Right renal cortex interstitium (tissue), 3 donors: Measurements from ENCODE around the gene CDKN2AIPNL. TPM values are rescaled to one million over a fixed set of nuclear protein-coding genes. Genes with fewer than 3 reads are reported as not detected.

ENCODE experiments used
- DNase-seq, 3 donors: peaks; one replicate each; pipeline ENCODE4 v3.0.0-alpha.2; 2013; ENCODE audit warnings: low read depth in 3 of 3, low spot score in 2 of 3
- polyA plus RNA-seq, 3 donors: library from polyadenylated mRNA; unstranded; fragments of 120-200 nt; gene quantifications; one replicate each; pipeline ENCODE4 v1.2.1, GENCODE V29; 2013; ENCODE audit not compliant: insufficient read length in 3 of 3

Gene CDKN2AIPNL, protein sequence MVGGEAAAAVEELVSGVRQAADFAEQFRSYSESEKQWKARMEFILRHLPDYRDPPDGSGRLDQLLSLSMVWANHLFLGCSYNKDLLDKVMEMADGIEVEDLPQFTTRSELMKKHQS
- polyA plus RNA-seq = 10 to 100 TPM; 30.6 to 32.8 (median 32.0) TPM

DNA sequence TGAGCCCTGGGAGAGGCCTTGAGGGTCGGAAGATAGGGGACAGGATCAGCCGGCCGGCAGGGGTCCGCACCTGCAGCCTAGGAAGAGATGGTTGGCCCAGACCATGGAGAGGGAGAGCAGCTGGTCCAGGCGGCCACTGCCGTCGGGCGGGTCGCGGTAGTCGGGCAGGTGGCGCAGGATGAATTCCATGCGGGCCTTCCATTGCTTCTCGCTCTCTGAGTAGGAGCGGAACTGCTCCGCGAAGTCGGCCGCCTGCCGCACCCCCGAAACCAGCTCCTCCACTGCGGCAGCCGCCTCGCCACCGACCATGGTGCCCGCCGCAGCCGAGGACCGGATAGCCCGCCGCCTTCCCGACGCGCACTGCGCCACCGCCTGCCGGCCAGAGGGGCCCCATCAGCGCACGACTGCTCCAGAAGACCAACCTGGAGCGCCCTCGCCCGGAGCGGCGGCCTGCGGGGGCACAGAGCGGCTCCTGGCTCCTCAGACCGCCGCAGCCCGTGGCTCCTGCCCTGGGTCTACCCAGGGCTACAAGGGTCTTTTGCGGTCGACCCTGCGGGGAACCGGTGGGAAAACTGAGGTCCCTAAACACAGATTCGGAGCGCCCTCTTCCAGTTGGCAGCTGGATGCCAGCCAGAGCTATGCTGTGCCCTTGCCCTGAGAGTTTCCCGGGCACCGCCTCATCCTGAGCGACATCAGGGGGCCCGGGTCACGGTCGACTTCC, at the start of gene CDKN2AIPNL:
TSS of gene CDKN2AIPNL (minus strand) at position 336 of the 721 bp plus-strand sequence. CDS start at position 309, 27 bp downstream.
- DNase-seq = peak; percentile 58 to 74 (median 66)

DNA sequence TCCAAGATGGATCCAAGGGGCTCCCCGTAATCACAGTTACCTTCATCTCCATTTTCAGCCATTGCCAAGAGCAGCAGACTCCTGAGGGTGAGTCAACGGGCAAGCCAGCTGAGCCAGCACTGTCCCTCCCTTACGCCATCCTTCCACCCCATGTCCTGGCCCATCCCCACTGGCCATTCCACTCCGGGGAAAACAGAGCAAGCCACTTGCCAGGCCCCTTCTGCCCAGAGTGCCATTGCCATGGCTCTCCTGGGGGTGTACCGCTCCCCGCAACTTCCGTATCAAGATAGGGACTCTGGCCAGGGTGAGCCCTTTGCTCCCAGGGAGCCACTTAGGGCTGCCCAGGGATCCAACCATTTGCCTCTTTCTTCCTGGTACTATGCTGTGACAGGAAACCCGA, 48.9 kb upstream of the CDKN2AIPNL start:
- DNase-seq = no peak

DNA sequence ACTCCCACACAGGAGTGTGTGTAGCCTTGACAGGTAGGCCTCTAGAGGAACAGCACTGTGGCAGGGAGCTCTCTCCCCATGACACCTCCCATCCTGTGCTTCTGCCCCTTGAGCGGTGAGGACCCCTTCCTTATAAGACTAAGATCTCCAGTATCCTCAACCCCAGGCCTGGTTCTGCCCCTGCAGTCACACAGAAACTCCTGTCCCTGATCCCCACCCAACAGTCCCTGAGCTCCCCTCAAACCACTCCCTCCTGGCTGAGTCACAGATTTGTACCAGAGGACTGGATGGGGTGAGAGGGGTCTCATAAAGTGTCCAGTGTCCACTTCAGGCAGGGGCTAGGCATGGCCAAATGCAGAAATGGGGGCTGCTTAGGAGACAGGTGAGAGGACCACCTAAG, 47.8 kb upstream of the CDKN2AIPNL start:
- no peak for DNase-seq

GRCh38 chr5:134459010-134459403, 47.3 kb upstream of the CDKN2AIPNL start:
- no peak for DNase-seq

DNA sequence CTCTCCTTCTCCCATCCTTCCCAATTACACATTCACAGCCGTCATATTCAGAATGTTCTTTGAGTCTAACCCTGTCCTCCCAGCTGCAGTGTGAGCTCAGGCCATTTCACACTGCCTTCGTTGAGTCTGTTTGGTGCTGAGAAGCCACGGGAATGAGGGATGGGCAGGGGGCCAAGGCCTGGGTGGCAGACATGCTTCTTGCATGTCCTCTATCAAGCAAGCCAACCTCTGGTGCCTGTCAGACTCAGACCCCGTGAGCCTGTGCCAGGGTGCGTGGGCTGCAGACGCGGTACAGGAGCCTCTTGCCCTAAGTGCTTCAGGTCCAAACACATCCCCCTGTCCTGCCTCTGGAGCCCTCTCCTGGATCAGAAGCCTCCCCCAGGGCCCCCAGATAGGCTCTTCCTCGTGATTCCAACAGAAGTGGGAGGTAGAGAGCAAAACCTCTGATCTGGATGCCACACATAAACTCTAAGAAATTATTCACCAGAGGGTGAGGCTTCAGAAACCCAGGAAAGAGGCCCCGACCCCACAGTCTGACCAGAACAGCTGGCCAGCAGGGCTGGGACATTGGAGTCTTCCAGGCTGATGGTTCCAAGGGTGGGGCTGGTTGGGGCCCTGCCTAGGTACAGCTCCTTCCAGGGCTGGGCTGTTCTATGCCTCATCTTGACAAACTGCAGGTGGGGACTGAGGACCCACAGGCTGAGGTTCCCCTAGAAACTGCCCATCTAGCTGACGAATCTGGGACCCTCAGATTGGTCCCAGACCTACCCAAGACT, 46.7 kb upstream of the CDKN2AIPNL start:
- no peak for DNase-seq

GRCh38 chr5:134457801-134458200, 46.1 kb upstream of the CDKN2AIPNL start:
- DNase-seq = no peak

DNA sequence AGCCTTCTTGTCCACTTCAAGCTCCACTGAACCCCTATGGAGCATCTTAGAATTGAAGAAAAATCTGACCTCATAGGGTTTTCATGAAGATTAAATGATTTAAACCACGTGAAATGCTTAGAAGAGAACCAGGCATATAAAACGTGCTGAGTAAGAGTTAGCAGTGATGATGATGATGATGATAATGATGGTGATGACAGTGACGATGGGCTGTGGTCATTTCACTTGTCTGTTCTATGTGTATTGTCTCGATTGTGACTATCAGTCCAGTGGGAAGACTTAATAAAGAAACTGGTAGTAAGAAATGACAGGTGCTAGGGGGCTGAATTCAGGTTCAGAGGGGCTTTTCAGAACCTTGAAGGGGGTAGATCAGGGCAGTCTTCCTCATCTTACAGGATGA, 45.1 kb upstream of the CDKN2AIPNL start:
- no peak for DNase-seq

GRCh38 chr5:134455466-134455865, 43.8 kb upstream of the CDKN2AIPNL start:
- no peak for DNase-seq

DNA sequence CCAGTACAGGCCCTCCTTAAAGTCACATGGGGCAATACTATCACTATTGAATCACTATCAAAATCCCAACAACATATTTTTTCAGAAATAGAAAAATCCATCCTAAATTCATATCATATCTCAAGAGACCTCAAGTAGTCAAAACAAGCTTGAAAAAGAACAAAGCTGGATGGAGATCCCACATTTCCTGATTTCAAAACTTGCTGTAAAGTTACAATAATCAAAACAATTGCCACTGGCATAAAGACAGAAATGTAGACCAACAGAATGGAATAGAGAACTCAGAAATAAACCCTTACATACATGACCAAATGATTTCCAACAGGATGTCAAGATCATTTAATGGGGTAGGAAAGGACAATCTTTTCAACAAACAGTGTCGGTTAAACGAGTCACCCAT, 41.3 kb upstream of the CDKN2AIPNL start:
- DNase-seq = no peak

DNA sequence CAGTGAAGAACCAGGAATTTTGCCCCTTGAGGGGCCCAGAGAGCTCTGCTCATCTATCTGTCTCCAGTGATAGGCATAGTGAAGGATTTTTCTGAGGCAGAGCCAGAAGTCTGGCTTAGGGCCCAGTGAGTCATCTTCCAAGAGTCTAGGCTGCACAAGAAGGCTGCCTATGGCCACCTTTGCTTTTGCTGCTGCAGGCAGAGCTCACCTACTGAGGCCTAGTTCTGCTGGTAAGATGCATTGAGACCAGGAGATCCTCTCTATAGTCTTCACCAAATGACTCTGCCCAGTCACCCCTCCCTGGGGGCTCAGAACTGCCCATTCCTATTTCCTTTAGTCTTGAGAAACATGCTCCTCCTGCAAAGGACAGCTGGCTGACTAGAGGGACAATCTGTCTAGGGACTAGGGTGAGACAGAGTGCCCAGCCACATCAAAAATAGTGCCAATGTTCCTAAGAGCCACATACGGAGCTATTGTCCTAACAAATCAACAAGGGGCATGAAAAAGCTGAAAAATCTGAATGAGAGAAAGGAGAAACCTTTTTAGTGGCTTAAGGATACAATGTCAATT, 40.3 kb upstream of the CDKN2AIPNL start:
- DNase-seq = no peak

GRCh38 chr5:134451225-134451935, 39.7 kb upstream of the CDKN2AIPNL start:
- no peak for DNase-seq

DNA sequence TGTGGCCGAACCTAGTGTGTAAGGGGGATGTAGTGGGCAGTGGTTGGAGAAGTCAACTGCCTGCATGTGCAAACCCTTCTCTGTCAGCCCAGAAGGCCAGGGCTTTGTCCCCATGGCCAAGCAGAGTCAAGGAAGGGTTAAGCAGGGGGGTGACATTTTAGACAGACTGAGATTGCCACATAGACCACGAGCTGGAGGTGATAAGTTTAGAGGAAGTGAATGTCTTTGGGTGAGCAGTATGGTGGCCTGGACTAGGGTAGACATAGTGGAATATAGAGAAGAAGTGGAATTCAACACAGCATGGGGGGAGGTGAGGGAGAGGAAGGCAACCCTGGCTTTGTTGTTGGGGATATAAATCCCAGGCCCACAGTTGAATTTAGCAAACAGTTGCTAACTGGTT, 38.7 kb upstream of the CDKN2AIPNL start:
- no peak for DNase-seq

- no peak for DNase-seq
These were observed 37.5 kb upstream of the CDKN2AIPNL start for GRCh38 chr5:134449167-134449566.

- no peak for DNase-seq
These were observed 36.3 kb upstream of the CDKN2AIPNL start for GRCh38 chr5:134447815-134448520.

DNA sequence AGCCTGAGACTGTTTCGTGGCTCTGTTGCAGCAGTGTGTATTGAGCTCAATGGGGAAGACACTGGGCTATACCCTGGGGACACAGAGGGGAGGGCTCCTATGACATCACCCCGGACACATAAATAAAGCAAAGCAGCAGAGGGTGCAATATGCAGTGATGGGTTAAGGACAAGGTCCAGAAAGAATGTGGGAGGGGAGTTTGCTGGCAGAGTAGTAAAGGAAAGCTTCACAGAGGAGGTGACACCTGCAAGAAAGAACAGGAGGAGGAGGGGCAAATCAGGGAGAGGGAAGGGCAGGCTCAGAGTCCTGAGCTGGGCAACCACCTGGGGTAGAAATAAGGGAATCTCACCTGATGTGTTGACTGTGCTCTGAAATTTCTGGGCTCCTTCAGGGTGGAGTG, 35.3 kb upstream of the CDKN2AIPNL start:
- DNase-seq = no peak

- no peak for DNase-seq
These were observed 34.5 kb upstream of the CDKN2AIPNL start for GRCh38 chr5:134445856-134446818.

DNA sequence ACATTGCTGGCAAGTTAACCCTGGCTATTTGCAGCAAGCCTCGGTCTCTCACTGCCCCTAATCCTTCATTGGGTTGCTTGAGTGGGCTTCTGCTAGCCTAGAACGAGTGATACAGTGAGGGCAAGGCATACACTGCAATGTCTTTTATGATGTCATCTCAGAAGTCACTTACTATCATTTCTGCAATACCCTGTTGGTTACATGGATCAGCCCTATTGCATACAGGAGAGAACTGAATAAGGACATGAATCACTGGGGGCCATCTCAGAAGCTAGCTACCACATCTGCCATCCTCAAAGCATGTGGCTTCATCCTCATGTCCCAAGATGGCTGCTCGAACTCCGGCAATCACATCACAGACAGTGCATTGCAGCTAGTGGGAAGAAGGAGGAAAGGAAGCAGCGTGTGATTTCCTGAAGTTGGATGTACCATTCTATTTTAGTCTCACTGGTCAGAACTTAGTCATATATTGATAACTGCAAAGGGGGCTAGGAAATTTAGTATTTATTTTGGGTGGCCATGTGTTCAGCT, 33.3 kb upstream of the CDKN2AIPNL start:
- DNase-seq = no peak

- DNase-seq = no peak
These were observed 28.6 kb upstream of the CDKN2AIPNL start for GRCh38 chr5:134440201-134440755.
